Gastroesophageal sphincter (tissue), 3 donors: ENCODE results near the gene LIPE.

Source experiments
- CTCF ChIP-seq, 4 experiments: fragments of 200-600 bp in 2 of 4; fragments of 450-650 bp in 2 of 4; sonication (generic) in 1 of 4; IDR thresholded peaks; one replicate each; pipeline ENCODE4 v1.5.1; 2017 to 2019; ENCODE audit warnings: antibody characterized with exemption in 4 of 4, mild to moderate bottlenecking in 2 of 4, moderate library complexity in 2 of 4
- EP300 ChIP-seq: sonication (generic); formaldehyde crosslinking; IDR thresholded peaks from one replicate; pipeline ENCODE4 v1.6.1; 2017; ENCODE audit warnings: antibody characterized with exemption, mild to moderate bottlenecking
- POLR2A ChIP-seq, 2 donors: fragments of 450-650 bp; IDR thresholded peaks; one replicate each; pipeline ENCODE4 v1.6.1; 2017; ENCODE audit warnings: antibody characterized with exemption in 2 of 2, mild to moderate bottlenecking in 2 of 2, moderate library complexity in 1 of 2

- TF ChIP-seq POLR2A (IDR thresholded peaks at IDR 0.05) (no peak), CTCF (IDR thresholded peaks at IDR 0.05) (no peak), EP300 (no peak)
Measured at GRCh38 chr19:42410371-42410770, 16.8 kb downstream of the LIPE start.
